Urinary bladder (tissue), 4 donors: ENCODE results near the gene EDNRA. TPM values are rescaled to one million over a fixed set of nuclear protein-coding genes. Genes with fewer than 3 reads are reported as not detected.

Experiments
- DNase-seq: peaks from one replicate; pipeline ENCODE4 v3.0.0-alpha.2; 2015; ENCODE audit errors: extremely low spot score
- H3K27ac ChIP-seq: one replicate; pipeline ENCODE4 v1.5.1; 2013; ENCODE audit warnings: low read depth, mild to moderate bottlenecking, moderate library complexity
- H3K36me3 ChIP-seq: one replicate; pipeline ENCODE4 v1.6.1; 2013; ENCODE audit warnings: mild to moderate bottlenecking, moderate library complexity; ENCODE audit not compliant: insufficient read depth
- H3K4me1 ChIP-seq: one replicate; pipeline ENCODE4 v1.6.1; 2013; ENCODE audit warnings: mild to moderate bottlenecking, moderate library complexity; ENCODE audit not compliant: insufficient read depth
- H3K4me3 ChIP-seq: one replicate; pipeline ENCODE4 v1.5.1; 2013; ENCODE audit warnings: low read depth, low read length
- WGBS: extraction: QIAGEN DNeasy Blood & Tissue Kit; methylation state at CpG from one replicate; pipeline ENCODE4 v1.1.7; 2013; 5-methylcytosine and 5-hydroxymethylcytosine counted together
- polyA plus RNA-seq: library from polyadenylated mRNA; stranded (reverse); fragments of 200-250 nt; gene quantifications from one replicate; pipeline ENCODE4 v1.2.3, GENCODE V29; 2013
- total RNA-seq: library from RNA; depleted of rRNA; stranded (reverse); fragments of >200 nt; gene quantifications from one replicate; pipeline ENCODE4 v1.2.3, GENCODE V29; 2014
- donor health status: healthy with polysubstance abuse.
- donor health status: healthy.

Gene EDNRA
- total and polyA plus RNA-seq, 2 donors, result 30.1 to 98.1 TPM

- H3K27ac ChIP-seq, result no peak overlapping the region
- no peaks in the 10 kb centered on the region for H3K36me3 ChIP-seq
- 48% methylated on average over 5 of the region's 5 CpGs for WGBS
- no peak overlapping the region for H3K4me3 ChIP-seq
- no peak for DNase-seq
- H3K4me1 ChIP-seq, result no peaks in the 10 kb centered on the region
Observed at GRCh38 chr4:147571036-147571770, 90.3 kb downstream of the EDNRA start.

DNA sequence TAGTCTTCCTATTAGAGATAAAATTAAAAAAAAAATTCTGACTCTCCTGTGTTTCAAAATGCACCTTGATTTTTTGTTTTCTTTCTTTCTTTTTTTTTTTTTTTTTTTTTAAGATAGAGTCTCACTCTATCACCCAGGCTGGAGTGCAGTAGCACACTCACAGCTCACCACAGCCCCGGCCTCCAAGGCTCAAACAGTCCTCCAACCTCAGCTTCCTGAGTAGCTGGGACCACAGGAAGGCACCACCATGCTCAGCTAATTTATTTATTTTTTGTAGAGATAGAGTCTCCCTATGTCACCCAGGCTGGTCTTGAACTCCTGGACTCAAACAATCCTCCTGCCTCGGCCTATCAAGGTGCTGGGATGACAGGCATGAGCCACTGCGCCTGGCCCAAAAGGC, 95.2 kb downstream of the EDNRA start:
- 92% methylated on average over 3 of the region's 3 CpGs for WGBS
- no peak overlapping the region for H3K4me3 ChIP-seq
- DNase-seq, result no peak
- no peak overlapping the region for H3K27ac ChIP-seq
- H3K4me1 ChIP-seq, result no peaks in the 10 kb centered on the region
- no peaks in the 10 kb centered on the region for H3K36me3 ChIP-seq

- Histone ChIP-seq H3K4me3 (no peak overlapping the region), H3K27ac (no peak overlapping the region), H3K4me1 (no peaks in the 10 kb centered on the region), H3K36me3 (no peaks in the 10 kb centered on the region)
- DNase-seq, result no peak
- WGBS, result 79% methylated on average over 6 of the region's 6 CpGs
Observed at GRCh38 chr4:147578051-147578476, 97.2 kb downstream of the EDNRA start.

DNA sequence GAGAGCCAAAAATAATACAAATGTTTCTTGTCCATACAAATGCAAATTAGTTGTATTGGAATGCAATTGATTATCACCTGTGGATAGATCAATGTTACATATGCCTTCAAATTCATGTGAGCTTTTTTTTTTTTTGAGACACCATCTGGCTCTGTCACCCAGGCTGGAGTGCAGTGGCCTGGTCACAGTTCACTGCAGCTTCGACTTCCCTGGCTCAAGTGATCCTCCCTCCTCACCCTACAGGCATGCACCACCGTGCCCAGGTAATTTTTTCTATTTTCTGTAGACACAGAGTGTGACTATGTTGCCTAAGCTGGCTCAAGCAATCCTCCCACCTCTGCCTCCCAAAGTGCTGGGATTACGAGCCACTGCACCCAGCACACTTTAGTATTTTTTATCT, 97.7 kb downstream of the EDNRA start:
- H3K36me3 ChIP-seq, result no peaks in the 10 kb centered on the region
- H3K4me1 ChIP-seq, result no peaks in the 10 kb centered on the region
- no peak for DNase-seq
- H3K27ac ChIP-seq, result no peak overlapping the region
- 95% methylated on average over 3 of the region's 3 CpGs for WGBS
- no peak overlapping the region for H3K4me3 ChIP-seq

GRCh38 chr4:147580396-147580795, 99.5 kb downstream of the EDNRA start:
- H3K36me3 ChIP-seq, result no peaks in the 10 kb centered on the region
- no peak overlapping the region for H3K4me3 ChIP-seq
- no peak overlapping the region for H3K27ac ChIP-seq
- no peaks in the 10 kb centered on the region for H3K4me1 ChIP-seq
- WGBS, result 63% methylated on average over 1 of the region's 1 CpG
- no peak for DNase-seq

DNA sequence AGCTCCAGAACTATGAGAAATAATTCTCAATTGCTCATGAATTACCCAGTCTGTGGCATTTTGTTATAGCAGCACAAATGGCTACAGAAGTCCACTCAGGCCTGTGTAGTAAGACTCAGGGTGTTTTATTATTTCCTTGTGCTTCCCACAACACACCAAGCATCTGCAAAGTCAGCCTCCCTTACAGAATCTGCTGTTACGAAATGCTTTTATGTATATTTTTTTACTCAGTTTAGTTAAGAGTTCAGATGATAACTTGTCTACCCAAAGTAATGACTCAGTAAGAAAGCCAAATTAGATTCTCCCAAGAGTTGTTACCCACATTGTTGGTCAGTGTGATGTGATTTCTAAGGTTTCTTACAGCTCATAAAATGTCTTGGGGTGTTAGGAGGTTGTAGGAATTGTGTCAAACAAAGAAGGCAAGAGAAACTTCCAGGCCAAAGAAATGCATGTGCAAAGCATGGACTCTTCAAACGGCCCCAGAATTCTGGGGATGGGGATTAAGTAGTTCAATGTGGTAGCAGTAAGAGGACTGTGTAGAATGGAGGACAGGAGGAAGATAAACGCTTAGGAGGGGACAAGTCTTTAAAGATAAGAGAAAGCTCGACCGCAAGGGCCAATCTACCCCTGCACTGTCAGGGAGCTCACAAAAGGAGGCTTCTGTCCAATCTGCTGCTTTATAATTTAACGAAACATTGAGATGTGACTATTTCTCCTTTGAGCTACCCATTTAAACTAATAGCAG, 100.9 kb downstream of the EDNRA start:
- no peaks in the 10 kb centered on the region for H3K36me3 ChIP-seq
- 82% methylated on average over 6 of the region's 6 CpGs for WGBS
- no peak for DNase-seq
- H3K27ac ChIP-seq, result no peak overlapping the region
- H3K4me1 ChIP-seq, result no peaks in the 10 kb centered on the region
- no peak overlapping the region for H3K4me3 ChIP-seq

GRCh38 chr4:147582386-147583060, 101.6 kb downstream of the EDNRA start:
- DNase-seq, result no peak
- Histone ChIP-seq H3K4me3 (no peak overlapping the region), H3K27ac (no peak overlapping the region), H3K4me1 (no peaks in the 10 kb centered on the region), H3K36me3 (no peaks in the 10 kb centered on the region)

GRCh38 chr4:147583876-147584275, 103.0 kb downstream of the EDNRA start:
- no peaks in the 10 kb centered on the region for H3K4me1 ChIP-seq
- H3K27ac ChIP-seq, result no peak overlapping the region

DNA sequence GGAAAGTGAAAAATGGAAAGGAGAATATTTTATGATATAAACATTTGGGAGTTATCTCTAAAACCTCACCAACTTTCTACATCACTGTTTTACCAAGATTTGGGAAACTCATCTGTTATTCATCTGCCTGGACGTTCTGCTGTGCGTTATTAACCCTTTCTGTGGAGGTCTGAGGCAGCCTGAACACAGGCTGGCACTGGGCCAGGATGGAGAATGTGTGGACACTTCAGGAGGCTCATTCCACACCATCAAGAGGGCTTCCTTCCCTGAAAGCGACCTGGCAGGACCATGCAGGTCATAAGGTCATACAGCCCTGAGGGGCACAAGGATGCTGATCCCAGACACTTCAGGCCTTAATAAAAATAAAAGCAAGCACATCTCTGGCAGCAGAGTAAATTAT, 105.1 kb downstream of the EDNRA start:
- Histone ChIP-seq H3K36me3 (no peaks in the 10 kb centered on the region), H3K4me3 (no peak overlapping the region), H3K27ac (no peak overlapping the region), H3K4me1 (no peaks in the 10 kb centered on the region)
- no peak for DNase-seq
- whole genome bisulfite sequencing, result 44% methylated on average over 3 of the region's 3 CpGs

More at GRCh38 chr4:147583876-147584275, 103.0 kb downstream of the EDNRA start:
- 82% methylated on average over 1 of the region's 1 CpG for WGBS
- no peaks in the 10 kb centered on the region for H3K36me3 ChIP-seq
- DNase-seq, result no peak
- no peak overlapping the region for H3K4me3 ChIP-seq

- no peaks in the 10 kb centered on the region for H3K36me3 ChIP-seq
- DNase-seq, result no peak
- 87% methylated on average over 4 of the region's 4 CpGs for WGBS
- H3K27ac ChIP-seq, result no peak overlapping the region
- H3K4me1 ChIP-seq, result no peaks in the 10 kb centered on the region
- no peak overlapping the region for H3K4me3 ChIP-seq
Observed at GRCh38 chr4:147586637-147587036, 105.7 kb downstream of the EDNRA start.

- no peak overlapping the region for H3K27ac ChIP-seq
- H3K36me3 ChIP-seq, result no peaks in the 10 kb centered on the region
- WGBS, result 95% methylated on average over 3 of the region's 3 CpGs
- H3K4me3 ChIP-seq, result no peak overlapping the region
- DNase-seq, result no peak
- no peaks in the 10 kb centered on the region for H3K4me1 ChIP-seq
Observed at GRCh38 chr4:147587041-147587440, 106.1 kb downstream of the EDNRA start.

- no peak overlapping the region for H3K4me3 ChIP-seq
- no peak overlapping the region for H3K27ac ChIP-seq
- WGBS, result 70% methylated on average over 1 of the region's 1 CpG
- no peaks in the 10 kb centered on the region for H3K36me3 ChIP-seq
- no peaks in the 10 kb centered on the region for H3K4me1 ChIP-seq
- DNase-seq, result no peak
Observed at GRCh38 chr4:147589586-147589985, 108.7 kb downstream of the EDNRA start.

DNA sequence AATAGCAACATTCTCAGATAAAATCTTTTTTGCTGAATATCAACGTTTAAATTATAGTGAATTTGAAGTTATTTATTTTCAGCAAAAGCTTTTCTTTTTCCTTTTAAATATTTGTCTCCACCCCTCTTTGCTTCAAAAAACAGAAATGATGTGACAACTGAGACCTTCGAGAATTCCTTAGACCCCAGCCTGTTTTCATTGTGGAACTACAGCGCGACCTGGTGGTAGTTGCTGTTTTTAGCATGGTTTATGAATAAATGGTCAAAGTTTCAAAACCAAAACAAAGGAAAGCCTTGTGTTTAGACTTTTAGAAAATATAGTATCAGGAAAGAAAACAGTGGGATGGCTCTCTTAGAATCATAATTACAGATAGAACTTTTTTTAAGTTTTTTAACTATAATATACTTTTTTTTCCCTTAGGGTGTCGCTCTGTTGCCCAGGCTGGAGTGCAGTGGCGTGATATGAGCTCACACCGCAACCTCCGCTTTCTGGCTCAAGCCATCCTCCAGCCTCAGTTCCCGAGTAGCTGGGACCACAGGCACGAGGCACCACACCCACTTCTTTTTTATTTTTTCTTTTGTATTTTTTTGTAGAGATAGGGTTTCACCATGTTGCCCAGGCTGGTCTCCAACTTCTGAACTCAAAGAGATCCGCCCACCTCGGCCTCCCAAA, 109.5 kb downstream of the EDNRA start:
- WGBS, result 47% methylated on average over 12 of the region's 12 CpGs
- Histone ChIP-seq H3K27ac (no peak overlapping the region), H3K4me1 (no peaks in the 10 kb centered on the region), H3K36me3 (no peaks in the 10 kb centered on the region), H3K4me3 (no peak overlapping the region)
- peak; percentile 70 for DNase-seq
